GM19238 (cell line): ENCODE results near the gene FIGNL2.
"Not testable (repeated sequence)": the region's sequence is repeated elsewhere in the genome, so short reads cannot be mapped to it uniquely, and the experiment has no call there.

ENCODE experiments used
- DNase-seq: peaks from one replicate; pipeline ENCODE4 v3.0.0; 2011; ENCODE audit warnings: low spot score; ENCODE audit not compliant: insufficient read length

The FIGNL2 gene

DNA sequence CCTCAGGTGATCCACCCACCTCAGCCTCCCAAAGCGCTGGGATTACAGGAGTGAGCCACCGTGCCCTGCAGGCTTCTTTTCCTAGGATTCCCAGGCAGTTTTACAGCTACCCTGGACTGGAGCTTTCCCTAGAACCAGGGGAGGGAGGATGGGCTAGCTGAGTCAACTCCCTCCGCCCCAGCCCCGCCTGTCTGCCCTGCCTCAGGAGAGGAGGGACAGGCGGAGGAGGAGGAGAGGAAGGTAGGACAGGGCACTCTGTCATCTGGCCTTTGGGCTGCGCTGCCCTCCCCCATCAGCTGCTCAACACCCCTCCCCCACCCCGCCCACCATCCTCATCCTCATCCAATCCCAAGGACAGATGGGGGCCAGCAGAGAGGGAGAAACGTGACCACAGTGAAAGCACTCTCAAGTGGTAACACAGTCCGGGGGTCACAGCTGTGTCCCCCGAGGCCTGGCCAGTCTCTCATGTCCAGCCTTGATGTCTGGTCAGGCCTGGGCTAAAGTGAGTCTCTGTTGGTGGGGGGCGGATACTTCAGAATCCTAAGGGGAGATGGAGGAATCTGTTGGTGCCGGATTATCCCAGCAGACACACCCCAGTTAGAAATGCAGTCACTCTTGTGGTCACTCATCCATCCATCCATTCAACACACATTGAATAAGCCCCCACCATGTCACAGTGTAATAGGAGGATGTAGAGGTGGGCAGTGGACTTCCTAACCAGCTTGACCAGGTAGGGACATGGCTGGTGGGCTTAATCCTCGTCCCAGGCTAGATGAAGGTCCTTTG is 12.3 kb downstream of the FIGNL2 start:
- DNase-seq = no peak

- DNase-seq = no peak
Observed at GRCh38 chr12:51834411-51834810, 14.1 kb downstream of the FIGNL2 start.

- DNase-seq = no peak
Observed at GRCh38 chr12:51833448-51834227, 14.9 kb downstream of the FIGNL2 start.

GRCh38 chr12:51832354-51833107 is 16.0 kb downstream of the FIGNL2 start:
- DNase-seq = no peak

GRCh38 chr12:51831817-51832216 is 16.7 kb downstream of the FIGNL2 start:
- DNase-seq = not testable (repeated sequence)

- no peak for DNase-seq
Observed at GRCh38 chr12:51829641-51830040, 18.9 kb downstream of the FIGNL2 start.

DNA sequence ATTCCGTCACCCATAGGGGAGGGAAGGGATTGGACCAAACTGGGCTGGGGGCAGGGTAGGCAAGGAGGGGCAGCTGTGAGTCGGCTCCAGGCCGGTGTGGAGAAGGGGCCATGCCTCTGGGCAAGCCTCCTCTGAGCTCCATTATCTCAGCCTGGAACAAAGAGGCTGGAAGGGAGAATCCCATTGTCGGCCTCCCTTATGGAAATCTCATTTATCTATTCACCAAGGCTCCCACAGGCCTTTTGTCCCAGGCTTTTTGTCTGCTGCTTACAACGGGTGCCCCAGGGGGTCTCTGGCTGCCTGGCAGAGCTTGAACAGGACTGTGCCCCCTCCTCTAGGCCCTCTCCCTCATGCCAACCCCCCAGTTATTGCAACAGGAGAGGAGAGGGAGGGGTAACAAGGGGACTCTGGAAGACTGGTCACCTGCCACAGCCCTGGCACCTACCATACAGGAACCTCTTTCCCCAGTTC is 19.5 kb downstream of the FIGNL2 start:
- DNase-seq = no peak

DNA sequence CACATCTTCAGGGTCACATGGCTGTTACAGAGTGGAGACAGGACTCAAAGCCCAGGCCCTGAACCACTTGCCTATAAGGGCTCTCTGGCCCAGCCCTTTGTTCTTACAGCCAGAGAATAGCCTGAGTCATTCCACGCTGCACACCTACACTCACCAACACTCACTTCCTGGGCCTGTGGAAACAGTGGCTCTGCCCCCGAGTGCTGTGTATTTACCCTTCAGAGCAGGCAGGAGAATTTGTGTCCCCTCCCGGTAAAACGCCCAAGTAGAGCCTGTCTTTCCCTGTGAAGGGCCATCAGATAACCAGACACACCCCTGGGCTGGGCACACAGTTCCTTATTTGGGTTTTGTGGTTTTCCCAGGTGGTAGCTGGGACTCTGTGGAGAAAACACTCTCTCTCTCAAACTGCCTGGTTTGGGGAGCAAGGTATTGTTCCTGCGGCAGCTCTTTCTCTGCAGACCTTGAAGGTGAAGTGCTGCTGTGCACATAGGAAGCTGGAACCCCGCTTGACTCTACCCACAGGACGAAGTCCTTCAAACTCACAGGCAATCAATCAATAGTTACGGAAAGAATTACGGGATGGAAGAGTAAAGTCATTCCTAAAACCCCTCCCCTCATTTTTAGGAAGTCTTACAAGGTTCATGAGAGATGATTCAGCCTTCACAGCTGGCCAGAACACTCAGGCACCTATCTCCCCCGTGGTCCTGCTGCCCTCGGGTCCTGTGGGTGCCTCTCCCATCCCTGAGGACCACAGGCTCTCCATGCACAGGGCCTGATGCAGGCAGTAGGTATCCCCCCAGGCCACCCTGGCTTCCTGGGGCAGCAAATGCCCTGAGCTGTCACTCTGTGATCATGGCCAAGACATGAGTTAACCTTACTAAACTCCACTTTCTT is 20.3 kb downstream of the FIGNL2 start:
- no peak for DNase-seq

DNA sequence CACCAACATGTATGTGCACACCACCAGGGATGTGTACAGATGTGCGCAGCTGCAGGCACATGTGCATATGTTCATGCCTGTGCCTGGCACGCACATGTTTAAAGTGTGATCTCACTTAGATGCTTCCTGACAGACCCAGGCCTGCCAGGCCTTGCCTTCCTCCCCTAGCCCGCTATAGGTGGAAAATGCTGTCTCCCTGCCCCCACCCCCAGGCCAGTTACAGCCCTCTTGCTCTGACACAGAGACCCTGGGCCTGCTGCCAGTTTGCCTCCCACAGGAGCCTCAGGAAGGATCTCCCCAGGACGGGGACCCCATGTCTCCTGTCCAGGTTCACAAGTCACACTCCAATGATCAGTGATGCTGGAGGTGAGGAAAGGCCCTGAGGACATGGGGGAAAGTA is 21.6 kb downstream of the FIGNL2 start:
- no peak for DNase-seq

- DNase-seq = no peak
Observed at GRCh38 chr12:51825216-51825615, 23.3 kb downstream of the FIGNL2 start.

GRCh38 chr12:51823875-51824565 is 24.5 kb downstream of the FIGNL2 start:
- DNase-seq = no peak

DNA sequence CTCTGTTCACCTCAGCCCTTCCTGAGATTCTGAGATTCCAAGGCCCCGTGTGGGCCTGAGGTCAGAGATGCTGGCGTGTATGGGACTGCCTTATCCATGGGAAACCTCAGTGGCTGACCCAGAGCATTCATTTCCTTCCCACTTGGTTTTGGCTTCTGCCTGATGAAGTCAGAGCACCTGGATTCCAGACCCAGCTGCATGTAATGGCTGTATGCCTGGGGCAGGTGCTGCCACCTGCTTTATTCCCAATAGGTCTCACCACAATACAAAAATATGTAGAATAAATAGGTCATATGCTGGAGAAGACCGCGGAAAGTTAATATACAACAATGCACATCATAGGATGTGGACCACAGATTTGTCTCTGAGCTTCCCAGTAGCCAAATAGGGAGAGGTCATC is 25.6 kb downstream of the FIGNL2 start:
- DNase-seq = no peak

- DNase-seq = no peak
Observed at GRCh38 chr12:51822261-51822616, 26.3 kb downstream of the FIGNL2 start.

DNA sequence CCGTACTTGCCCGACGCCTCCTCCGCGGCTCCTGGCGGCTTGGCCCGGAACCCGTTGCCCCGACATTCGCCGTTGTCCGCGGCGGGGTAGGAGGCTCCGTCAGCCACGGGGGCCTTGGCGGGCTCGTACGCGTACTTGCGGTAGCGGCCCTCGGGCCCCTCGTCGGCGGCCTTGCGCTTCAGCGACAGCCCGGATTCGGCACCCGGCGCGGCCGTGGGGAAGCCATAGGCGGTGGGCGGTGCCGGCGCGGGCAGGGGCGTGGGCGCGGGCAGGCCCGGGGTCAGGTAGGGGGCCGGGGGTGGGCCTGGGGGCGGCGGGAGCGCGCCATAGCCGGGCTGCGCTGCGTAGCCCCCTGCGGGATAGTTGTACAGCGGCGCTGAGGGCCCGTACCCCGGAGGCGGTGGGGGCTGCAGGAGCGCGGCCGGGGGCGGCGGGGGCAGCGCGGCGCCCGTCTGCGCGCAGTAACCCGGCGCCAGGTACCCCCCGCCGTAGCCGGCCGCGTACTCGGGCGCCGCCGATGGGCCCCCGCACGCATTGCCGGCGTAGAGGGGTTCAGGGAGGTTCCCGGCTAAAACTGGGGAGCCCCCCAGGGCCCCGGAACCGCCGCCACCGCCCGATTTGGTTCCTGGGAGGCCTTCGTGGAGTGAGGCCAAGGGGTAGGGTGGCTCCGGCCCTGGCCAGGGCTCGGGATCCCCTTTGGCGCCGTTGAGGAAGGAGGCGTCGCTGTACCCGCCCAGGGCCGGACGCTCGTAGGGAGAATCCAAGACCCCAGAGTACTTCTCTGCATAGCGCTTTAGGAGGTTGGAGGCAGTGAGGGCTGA is 26.9 kb downstream of the FIGNL2 start:
- DNase-seq = no peak

GRCh38 chr12:51820526-51821439 is 27.7 kb downstream of the FIGNL2 start:
- DNase-seq = no peak

DNA sequence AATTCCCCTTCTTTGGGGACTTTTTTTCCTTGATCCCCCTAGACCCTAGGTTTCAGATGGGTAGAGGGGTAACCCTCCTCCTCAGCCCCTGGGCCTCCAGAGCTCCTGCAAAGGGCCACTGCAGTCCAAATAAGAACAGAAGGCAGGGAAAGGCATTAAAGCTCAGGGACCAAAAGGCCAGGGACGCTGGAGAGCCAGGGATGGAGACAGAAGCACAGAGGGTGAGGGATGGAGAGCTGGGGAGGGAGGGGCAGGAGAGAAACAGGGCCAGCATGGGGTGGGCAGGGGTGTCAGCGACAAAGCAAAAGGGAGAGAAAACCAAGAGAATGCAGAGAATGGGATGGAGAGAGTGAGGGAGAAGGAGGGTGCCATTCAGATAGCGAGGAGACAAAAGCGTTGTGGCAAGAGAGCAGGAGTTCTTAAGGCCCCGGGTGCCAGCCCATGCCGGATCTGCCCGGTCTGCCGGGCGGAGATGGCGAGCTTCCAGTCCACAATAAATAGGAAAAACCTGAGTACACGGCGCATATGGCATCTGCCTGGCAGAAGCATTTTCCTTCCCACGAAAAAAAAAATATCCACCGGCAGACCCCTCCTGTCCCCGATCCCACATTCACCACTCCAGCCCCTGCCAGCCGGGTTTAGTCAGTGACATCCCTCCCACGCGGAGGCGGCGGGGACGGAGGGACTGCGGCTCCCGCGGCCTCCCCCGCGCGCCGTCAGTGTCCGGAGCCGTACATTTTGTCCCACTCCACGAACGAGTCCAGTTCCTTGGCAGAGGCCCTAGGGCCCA is 28.6 kb downstream of the FIGNL2 start:
- DNase-seq = no peak

- no peak for DNase-seq
Observed at GRCh38 chr12:51818566-51819300, 29.8 kb downstream of the FIGNL2 start.
